GM21528 (cell line): ENCODE measurements around the gene OTOF.

ENCODE experiments used
- ATAC-seq: cut with Tn5 transposase; IDR thresholded peaks from one replicate; pipeline ENCODE4 v1.9.1; 2021; ENCODE audit warnings: mild to moderate bottlenecking, moderate library complexity; ENCODE audit not compliant: unreplicated experiment, low FRiP score

Gene OTOF

GRCh38 chr2:26503231-26503880, 25.4 kb upstream of the OTOF start:
- no peak for ATAC-seq

- no peak for ATAC-seq
Observed at GRCh38 chr2:26500406-26500805, 22.5 kb upstream of the OTOF start.

- no peak for ATAC-seq
Observed at GRCh38 chr2:26495705-26496297, 17.9 kb upstream of the OTOF start.

- ATAC-seq, result no peak
Observed at GRCh38 chr2:26494891-26495290, 17.0 kb upstream of the OTOF start.

GRCh38 chr2:26494199-26494598, 16.3 kb upstream of the OTOF start:
- ATAC-seq, result no peak

GRCh38 chr2:26493566-26493965, 15.6 kb upstream of the OTOF start:
- ATAC-seq, result no peak

- no peak for ATAC-seq
Observed at GRCh38 chr2:26492749-26493515, 15.0 kb upstream of the OTOF start.

GRCh38 chr2:26491563-26492167, 13.7 kb upstream of the OTOF start:
- no peak for ATAC-seq

GRCh38 chr2:26489213-26489850, 11.4 kb upstream of the OTOF start:
- ATAC-seq, result no peak

- ATAC-seq, result no peak
Observed at GRCh38 chr2:26488463-26489212, 10.7 kb upstream of the OTOF start.

- no peak for ATAC-seq
Observed at GRCh38 chr2:26487192-26487591, 9.3 kb upstream of the OTOF start.

GRCh38 chr2:26486789-26487188, 8.9 kb upstream of the OTOF start:
- ATAC-seq, result no peak

- ATAC-seq, result no peak
Observed at GRCh38 chr2:26485725-26486418, 7.9 kb upstream of the OTOF start.

GRCh38 chr2:26485099-26485498, 7.2 kb upstream of the OTOF start:
- no peak for ATAC-seq

- ATAC-seq, result no peak
Observed at GRCh38 chr2:26484579-26484978, 6.7 kb upstream of the OTOF start.

- no peak for ATAC-seq
Observed at GRCh38 chr2:26483957-26484565, 6.1 kb upstream of the OTOF start.

GRCh38 chr2:26483516-26483915, 5.6 kb upstream of the OTOF start:
- no peak for ATAC-seq

- ATAC-seq, result no peak
Observed at GRCh38 chr2:26483027-26483326, 5.1 kb upstream of the OTOF start.

GRCh38 chr2:26482211-26483026, 4.5 kb upstream of the OTOF start:
- ATAC-seq, result no peak
